ENCODE results near the gene DAD1.
"Not testable (repeated sequence)": the region's sequence is repeated elsewhere in the genome, so short reads cannot be mapped to it uniquely, and the experiment has no call there.

Gene DAD1

DNA sequence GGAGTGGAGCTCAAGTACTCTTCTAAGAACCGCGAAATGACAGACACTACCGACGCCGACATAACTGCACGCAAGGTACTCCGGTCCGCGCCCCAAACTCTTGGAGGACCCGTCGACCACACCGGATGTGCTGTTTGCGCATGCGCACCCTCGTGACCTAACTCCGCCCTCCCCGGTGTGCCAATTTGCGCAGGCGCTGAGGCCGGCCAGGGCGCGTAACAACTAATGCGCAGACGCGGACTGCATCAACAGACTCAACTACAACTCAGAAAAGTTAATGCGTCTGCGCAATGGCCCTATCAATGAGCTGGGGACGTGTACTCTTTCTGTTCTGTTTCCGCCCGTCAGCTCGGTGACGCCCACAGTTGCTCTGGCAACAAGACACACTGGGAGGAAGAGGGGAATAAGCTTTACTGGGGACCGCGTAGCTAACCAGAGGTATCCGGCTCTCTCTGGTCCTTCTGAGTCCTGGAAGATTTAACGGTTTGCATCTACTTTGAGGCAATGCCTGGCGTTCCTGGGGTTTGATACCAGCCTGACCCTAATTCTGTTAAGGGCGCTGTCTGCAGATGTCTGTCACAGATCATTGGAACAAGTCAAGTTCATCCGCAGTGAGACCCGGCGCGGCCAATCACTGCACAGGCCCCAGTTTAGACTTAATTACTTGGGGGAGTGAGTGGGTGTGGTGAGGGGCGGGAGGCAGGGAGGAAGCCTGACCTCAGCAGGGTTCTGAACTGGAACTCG lies at the start of gene DAD1:
Gene DAD1 (minus strand): TSS at position 129 of the 744 bp plus-strand sequence. CDS start 67 bp downstream, at position 62.
- DNase-seq = peak; percentile 99

DNA sequence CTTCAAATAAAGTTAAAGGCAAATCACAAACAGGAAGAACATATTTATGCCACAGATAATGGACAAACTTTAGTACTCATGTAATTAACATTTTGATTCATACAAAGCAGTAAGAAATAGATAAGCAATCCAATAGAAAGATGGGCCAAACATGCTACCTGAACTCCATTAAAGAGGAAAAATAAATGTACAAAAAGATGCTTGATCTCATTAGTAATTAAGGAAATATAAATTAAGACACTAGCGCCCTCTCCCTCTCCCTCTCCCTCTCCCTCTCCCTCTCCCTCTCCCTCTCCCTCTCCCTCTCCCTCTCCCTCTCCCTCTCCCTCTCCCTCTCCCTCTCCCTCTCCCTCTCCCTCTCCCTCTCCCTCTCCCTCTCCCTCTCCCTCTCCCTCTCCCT lies 47.0 kb upstream of the DAD1 start:
- not testable (repeated sequence) for DNase-seq

DNA sequence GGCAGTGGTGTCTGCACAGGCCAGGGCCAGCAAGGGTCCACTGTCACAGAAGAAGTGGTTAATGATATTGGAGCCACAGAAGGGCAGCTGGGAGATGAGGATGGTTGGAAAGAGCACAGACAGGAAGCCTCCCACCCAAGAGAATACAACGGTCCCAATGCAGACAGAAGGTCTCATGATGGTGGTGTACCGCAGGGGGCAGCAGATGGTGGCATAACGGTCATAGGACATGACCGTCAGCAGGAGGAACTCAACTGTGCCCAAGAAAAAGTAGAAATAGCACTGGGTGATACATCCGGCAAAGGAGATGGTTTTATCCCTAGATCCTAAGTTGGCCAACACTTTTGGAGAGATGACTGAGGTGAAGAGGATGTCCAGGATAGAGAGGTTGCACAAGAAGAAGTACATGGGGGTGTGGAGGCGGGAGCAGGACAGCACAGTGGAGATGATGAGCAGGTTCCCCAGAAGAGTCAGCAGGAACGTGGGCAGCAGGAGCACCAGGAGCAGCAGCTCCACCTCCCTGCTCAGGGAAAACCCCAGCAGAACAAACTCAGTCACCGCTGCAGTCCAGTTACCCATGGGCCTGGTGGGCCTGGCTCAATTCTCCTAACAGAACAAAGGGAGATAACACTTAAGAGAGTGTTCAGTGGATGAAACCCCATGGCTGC lies 45.3 kb upstream of the DAD1 start:
- DNase-seq = no peak

DNA sequence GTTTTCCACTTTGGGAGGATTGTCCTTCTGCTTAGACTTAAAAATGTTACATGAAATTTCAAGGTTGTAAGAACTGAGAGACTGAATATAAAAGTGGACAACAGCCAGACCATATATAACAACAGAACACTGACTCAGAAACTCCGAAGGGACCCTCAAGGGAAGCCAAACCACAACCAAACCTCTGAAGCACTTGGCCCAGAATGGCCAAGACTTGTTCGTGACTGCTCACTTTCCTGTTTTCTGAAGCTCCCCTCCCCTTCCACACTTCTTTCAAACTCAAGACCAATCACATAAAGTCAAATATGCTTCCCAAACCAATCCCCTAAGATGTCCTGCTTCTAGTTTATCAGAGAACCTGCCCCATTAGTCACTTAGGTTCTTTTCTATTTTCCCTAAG lies 41.5 kb upstream of the DAD1 start:
- no peak for DNase-seq

DNA sequence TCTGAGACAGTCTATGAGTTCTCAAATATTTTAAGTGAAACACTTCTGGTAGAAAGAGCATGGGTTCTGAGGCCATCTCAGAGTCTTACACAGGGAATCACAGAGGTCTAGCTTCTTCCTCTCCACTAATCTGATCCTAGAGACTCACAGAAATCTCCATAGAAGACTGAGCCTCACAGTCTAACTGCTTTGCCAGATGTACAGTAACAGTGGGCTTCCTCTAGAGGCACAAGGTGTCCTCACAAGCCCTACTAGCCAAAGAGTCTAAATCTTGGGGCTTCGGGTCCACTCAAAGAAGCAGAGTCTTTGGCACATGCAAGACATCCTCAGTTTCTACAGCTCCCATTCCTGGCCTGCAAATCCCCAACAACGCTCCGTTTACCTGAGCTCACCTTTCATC lies 41.0 kb upstream of the DAD1 start:
- no peak for DNase-seq

DNA sequence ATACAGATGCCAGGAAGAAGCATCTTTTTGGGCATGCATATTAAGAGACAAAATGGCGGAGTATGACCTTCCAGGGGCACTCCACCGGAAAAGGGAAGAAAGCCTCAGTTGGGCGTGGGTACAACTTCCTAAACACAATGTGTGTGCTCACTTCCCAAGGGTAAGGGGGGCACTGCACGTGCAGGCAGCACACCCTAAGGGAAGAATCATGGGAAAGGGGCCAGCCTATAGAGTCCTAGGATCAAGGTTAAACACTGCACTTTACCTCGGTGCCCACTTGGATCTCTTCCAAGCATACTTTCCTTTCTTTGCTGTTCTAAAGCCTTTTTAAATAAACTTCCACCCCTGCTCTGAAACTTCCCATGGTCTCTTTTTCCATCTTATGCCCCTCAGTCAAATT lies 40.3 kb upstream of the DAD1 start:
- no peak for DNase-seq

DNA sequence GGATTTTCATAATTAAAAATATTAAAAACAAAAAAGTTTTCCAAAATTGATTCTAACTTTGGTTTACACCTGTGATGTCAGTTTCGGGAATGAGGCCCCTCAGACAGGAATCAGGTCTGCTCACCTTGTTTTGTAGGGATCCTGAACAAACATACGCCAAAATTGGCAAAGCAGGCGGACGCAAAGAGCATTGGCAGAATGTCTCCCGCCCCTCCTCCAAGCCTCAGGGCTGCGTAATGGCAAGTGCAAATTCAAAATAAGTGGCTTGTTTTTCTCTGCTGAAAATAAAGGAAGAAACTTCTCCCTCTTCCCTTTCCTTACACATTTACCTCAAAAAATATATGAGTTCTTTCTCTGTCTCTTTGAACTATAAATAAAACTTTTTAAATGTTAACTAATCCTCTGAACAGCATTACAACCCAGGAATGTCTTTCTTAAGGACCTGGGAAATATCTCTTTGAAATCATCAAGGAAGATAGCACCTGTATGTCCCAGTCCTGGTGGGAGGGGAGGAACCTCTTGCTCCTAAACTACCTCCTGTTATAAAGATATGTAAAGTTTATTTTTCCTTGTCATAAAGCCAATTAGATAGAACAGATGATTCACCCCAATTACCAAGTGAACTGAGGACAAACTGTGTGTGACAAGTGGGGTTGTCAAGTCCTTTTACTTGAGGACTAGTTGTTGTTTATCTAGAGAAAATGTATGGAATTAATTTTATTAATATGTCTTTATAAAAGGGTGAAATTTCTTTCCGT lies 38.7 kb upstream of the DAD1 start:
- DNase-seq = no peak

DNA sequence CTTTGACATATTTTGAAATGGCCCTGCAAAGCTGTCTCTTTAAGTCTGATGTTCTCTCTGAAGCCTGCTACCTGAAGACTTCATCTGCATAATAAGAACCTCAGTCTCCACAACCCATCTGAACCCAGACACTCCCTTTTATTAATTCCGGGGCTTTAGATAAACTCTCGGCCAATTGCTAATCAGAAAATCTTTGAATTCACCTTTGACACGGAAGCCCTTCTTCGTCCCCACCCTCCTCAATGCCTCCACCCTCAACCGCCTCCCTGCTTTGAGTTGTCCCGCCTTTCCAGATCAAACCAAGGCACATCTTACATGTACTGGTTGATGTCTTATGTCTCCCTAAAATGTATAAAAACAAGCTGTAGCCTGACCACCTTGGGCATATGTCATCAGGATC lies 37.6 kb upstream of the DAD1 start:
- no peak for DNase-seq

DNA sequence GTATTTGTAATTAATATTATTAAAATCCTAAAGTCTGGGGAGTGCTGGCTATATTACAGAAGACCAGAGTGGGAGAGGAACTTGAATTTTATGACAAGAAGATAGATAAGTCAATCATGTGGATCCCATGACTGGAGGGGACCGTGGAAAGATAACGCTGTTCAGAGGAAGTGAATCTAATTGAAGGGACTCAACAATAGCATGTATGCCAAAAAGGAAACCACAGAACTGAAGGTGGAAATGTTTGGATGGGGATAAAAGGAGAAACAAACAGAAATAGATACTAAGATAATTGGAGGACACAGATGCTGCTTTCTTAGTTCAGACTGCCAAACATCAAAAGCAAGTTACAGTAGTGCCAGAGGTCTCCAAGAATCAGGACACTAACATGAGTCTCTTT lies 34.0 kb upstream of the DAD1 start:
- no peak for DNase-seq

DNA sequence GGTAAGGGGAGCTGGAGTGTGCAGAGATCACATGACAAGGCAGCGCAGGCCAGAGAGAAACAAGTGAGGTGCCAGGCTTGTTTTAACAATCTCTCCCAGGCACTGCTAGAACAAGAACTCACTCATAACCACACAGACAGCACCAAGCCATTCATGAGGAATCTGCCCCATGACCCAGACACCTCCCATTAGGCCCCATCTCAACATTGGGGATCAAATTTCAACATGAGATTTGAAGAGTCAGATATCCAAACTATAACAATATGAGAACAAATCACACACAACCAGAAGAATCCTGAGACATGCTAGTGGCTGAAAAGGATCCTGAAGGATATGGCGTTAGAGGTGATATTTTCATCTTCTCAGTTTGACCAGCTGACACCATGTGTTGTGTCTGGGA lies 33.2 kb upstream of the DAD1 start:
- no peak for DNase-seq

DNA sequence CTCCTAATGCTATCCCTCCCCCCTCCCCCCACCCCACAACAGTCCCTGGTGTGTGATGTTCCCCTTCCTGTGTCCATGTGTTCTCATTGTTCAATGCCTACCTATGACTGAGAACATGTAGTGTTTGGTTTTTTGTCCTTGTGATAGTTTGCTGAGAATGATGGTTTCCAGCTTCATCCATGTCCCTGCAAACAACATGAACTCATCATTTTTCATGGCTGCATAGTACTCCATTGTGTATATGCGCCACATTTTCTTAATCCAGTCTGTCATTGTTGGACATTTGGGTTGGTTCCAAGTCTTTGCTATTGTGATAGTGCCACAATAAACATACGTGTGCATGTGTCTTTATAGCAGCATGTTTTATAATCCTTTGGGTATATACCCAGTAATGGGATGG lies 26.7 kb upstream of the DAD1 start:
- DNase-seq = not testable (repeated sequence)

DNA sequence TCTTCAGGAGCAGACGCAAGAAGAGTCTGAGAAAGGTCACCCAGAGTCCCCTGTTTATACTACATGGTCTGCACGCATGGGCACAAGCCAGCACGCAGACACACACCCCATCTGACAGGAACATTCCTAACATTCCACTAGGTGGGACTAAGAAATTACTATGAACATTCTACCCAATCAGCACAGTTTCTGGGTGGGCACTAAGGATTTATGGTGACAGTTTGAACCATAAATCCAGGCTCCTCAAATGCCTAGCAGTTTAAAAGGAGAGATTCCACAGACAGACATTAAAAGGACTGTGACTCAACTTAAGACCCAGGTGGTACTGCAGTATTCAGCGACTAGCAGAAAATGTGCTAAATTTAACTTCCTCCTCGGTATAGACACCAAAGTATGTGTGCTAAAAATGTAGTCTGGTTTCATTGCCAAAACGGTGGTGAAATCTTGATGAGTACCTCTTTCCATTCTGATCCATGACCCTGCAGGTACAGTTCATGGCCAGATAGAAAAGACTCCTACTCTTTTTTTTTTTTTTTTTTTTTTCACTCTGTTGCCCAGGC lies 25.3 kb upstream of the DAD1 start:
- no peak for DNase-seq

DNA sequence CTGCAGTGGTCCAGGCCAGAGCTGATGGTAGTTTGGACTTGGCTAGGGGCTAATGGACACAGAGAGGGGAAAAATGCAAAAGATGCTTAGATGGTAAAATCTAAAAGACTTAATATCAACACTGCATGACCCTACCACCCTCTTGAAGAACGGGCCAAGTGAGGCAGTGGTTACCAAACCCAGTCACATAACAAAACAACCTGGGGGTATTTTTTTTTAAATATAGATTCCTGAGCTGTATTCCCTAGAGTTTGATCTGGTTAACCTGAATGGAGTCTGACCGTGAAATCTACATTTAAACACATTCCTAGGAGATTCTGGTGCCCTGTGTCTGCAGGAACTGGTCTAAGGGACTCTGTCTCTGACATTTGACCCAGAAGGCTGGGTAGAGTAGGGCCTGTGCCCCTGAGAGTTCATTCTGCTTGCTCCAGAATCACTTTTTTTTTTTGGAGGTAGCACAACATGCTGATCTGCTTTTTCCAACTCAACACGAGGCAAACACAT lies 24.8 kb upstream of the DAD1 start:
- no peak for DNase-seq

DNA sequence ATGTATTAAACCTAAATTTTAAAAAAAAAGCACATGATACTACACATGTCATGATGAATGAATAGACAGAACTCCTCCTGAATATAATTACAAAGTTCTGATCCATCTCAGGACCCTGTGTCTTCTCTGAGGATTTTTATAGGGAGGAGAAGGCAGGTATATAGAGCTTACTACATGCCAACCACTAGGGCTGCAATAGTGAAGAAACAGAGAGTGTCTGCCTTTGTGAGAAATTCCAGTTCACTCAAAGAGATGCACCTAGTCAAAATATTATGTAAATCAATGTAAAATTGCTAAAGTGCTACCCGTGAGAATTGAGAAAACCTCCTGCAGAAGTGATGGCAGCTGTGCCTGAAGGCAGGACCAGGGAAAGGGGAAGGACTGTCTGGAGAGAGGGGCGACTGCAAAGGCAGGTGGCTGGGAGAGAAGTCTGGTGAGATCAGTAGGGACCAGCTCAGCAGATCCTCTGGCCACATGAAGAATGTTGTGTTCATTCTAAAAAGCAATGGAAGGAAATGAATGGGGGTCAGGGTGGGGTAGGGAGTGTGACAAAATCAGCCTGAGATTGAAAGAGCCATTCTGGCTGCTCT lies 24.2 kb upstream of the DAD1 start:
- DNase-seq = no peak

DNA sequence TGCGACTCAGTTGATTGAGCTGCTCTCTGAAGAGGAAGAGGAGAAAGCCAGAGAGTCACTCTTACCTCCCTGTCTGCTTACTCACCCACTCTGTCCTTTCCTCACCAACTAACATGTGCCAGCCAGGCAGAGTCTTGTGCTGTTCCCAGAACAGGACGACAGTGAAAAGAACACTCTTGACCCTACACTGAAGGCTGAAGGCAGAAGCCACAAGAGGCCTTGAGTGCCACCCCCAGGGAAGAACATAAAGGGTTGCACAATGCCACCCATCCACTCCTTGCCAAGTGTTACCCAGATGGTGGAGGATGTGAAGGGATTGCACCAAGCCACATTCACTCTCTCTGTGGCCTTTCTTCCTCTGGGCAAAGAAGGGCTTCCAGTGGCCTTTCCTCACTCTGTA lies 21.9 kb upstream of the DAD1 start:
- no peak for DNase-seq

DNA sequence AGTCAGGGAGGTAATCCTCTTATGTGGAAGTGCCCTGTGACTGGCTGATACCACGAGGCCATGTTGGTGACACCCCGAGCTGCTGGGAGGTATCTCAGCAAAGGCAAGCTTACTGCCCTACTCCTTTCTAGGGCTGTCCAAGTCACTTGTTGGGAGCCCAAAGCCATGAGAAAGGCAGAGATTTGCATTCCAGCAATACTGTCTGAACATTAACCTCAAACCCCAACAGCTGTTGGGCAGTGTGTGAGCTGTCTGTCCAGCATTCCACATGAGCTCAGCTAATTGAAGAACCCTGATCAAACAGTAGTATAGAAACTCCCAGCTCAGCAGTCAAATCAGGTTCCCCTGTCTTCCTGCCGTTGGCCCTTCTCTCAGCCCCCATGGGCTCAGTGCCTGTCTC lies 18.3 kb upstream of the DAD1 start:
- no peak for DNase-seq

DNA sequence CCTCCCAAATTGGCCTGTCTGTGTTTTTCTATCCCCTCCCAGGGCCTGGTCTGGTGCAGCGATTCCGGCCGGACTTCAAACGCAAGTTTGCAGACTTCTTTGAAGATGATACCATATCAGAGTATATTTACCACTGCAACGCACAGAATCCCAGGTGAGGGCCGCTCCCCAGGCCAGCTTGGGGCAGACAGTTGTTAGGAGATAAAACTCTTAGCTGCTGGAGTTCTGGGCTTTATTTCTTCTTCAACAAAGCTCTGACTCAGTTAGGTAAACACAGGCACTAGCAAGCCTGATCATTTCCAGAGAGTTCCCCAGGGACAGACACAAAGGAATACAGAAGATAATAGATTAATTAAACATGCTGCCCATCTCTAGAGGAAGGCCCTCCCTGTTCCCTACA lies 17.4 kb upstream of the DAD1 start:
- DNase-seq = no peak

DNA sequence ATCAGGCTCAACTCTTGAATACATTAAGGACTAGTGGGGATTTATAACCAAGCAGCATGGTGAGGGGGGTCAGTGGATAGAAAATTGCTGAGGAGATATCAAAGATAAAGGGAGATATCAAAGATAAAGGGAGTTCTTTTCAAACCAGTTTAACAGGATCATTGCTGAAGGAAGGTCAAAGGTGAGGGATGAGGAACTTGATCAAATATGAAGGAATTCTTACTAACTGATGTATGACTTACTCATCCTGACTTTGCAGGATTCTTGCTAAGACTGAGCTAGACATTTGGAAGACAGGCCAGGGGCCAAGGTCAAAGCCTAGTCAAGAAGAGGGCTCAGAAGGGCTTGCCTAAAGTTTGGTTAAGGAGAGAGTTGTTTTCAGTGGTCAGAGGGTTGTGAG lies 13.8 kb upstream of the DAD1 start:
- DNase-seq = no peak

DNA sequence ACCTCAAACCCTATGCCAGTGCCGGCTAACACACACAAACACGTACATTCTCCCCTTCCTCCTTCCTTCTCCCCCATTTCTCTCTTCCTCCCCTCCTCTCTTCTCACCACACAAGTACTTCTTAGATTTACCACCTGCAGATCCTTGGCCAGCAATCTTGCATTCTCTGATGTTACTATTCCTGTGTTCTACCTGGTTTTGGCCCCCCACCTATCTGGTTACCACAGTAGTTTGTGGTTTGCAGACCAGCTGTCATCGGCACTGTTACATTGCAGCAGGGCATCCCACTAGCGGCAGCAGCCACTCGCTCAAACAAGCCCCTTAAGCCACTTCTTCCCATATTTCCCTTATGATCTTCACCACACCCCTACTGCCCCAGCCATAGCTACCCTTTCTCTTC lies 13.0 kb upstream of the DAD1 start:
- no peak for DNase-seq

DNA sequence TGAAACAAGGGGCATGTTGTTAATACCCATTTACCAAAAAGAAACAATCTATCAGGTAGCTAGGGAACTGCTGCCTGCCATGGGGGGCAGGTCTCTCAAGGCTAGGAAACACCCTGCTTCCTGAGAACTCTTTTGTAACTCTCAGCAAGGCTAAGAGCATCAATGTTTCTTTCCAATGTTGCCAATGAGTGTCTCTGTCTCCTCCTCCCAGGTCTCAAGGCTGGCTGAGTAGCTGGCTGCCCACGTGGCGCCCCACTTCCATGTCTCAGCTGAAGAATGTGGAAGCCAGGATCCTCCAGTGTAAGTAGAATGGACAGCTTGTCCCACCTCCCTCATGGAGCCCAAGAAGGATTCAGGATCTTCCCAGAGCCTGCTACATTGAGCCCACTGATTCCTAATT lies 12.4 kb upstream of the DAD1 start:
- DNase-seq = no peak

DNA sequence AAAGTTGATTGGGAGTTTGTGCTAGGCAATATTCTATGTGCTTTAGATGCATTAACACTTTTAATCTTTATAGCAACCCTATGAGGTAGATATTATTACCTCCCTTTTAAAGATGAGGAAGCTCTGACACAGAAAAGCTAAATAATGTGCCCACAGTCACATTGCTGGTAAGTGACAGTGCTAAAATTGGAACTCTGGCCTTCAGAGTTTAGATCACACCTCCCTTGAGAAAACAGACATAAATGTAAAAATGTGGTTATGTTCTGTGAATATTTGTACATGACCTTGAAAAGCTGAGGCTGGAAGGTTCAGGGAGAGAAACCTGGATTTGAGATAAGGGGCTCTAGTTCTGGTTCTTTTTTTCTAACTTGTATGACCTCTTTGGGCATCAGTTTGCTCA lies 11.0 kb upstream of the DAD1 start:
- no peak for DNase-seq

DNA sequence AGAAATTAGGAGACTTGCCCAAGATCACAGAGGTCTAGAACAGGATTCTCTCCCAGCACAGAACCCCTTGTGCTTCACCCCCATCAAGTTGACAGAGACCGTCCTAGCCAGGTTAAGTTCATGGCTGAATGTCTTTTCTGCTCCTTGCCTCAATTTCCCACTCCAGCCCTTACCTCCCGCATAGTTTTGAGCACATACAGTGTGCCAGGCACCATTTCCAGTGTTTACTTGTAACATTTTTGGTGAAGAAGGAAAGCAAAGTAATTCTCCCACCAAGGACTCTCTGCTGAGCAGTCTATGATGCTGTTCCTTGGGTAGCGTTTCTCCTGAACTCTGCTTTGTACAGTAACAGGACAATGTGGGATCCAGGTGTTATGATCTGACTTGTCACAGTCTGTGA lies 10.3 kb upstream of the DAD1 start:
- DNase-seq = no peak

DNA sequence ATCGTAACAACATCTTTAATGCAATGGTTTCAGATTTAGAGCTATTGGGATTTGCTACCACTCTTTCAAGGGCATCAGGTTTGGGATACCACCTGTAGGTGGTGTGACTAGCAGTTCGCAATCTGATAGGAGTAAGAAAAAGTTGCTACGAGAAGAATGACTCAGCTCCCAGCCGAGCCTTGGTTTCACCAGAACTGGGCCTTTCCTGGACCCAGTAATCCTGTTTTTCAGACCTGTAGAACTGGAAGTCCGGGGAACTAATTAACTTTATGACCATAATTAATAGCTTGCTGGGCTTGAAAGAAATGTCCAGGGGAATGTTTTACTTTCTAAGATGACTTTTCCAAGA lies 9.8 kb upstream of the DAD1 start:
- no peak for DNase-seq
